H1 (cell line): ENCODE results near the gene CASKIN2. TPM values are rescaled to one million over a fixed set of nuclear protein-coding genes. Genes with fewer than 3 reads are reported as not detected.

Experiments
- BACH1 ChIP-seq: IDR thresholded peaks from 2 replicates; pipeline ENCODE4 v1.6.1; 2012; ENCODE audit warnings: low read length, improper control_type of control experiment
- CBX8 ChIP-seq: fragments of 300-800, 300-1000 bp; sonication (generic); IDR thresholded peaks from 2 replicates; pipeline ENCODE4 v1.7.1; 2016; ENCODE audit warnings: low read depth, low read length, borderline replicate concordance
- CHD2 ChIP-seq: IDR thresholded peaks from 2 replicates; pipeline ENCODE4 v1.6.1; 2012; ENCODE audit warnings: low read length, improper control_type of control experiment
- CTBP2 ChIP-seq: IDR thresholded peaks from 2 replicates; pipeline ENCODE4 v1.7.0; 2011; ENCODE audit warnings: borderline replicate concordance, mild to moderate bottlenecking, moderate library complexity, mixed read lengths, low read length; ENCODE audit not compliant: insufficient read depth, insufficient read length
- GTF2F1 ChIP-seq: IDR thresholded peaks from 2 replicates; pipeline ENCODE4 v1.6.1; 2012; ENCODE audit warnings: low read depth, low read length, improper control_type of control experiment, borderline replicate concordance
- HDAC6 ChIP-seq: IDR thresholded peaks from one replicate; pipeline ENCODE4 v1.7.1; 2012; ENCODE audit warnings: low read depth, mild to moderate bottlenecking, inconsistent platforms, low read length, moderate library complexity
- KDM5A ChIP-seq: fragments of 200-600 bp; IDR thresholded peaks from 2 replicates; pipeline ENCODE4 v1.7.1; 2012; ENCODE audit warnings: mild to moderate bottlenecking, low read length, inconsistent platforms, mixed read lengths
- PHF8 ChIP-seq: fragments of 200-600 bp; sonication (generic); conservative IDR thresholded peaks from 2 replicates; pipeline ENCODE4 v1.7.1; 2012; ENCODE audit warnings: low read depth, mild to moderate bottlenecking, inconsistent platforms, low read length, moderate library complexity
- POLR2A ChIP-seq, 2 experiments: IDR thresholded peaks; 1 replicate in 1 of 2; 2 replicates in 1 of 2; pipeline ENCODE4 v1.6.1; 2011; ENCODE audit warnings: low read depth in 2 of 2, low read length in 2 of 2, mild to moderate bottlenecking in 2 of 2; ENCODE audit errors: control extremely low read depth in 1 of 2
- POLR2AphosphoS5 ChIP-seq: IDR thresholded peaks from 2 replicates; pipeline ENCODE4 v1.6.1; 2011; ENCODE audit warnings: low read depth, low read length
- POU5F1 ChIP-seq: IDR thresholded peaks from 2 replicates; pipeline ENCODE4 v1.6.1; 2011; ENCODE audit warnings: low read depth, mild to moderate bottlenecking, low read length, moderate library complexity
- RAD21 ChIP-seq, 2 experiments: IDR thresholded peaks in 1 of 2; conservative IDR thresholded peaks in 1 of 2; 2 replicates each; pipeline ENCODE4 v1.6.1; 2011; ENCODE audit warnings: low read depth in 2 of 2, low read length in 2 of 2, improper control_type of control experiment in 1 of 2, inconsistent platforms in 1 of 2, mild to moderate bottlenecking in 1 of 2, moderate library complexity in 1 of 2
- RNF2 ChIP-seq: fragments of 200-900, 300-1000 bp; sonication (generic); IDR thresholded peaks from 2 replicates; pipeline ENCODE4 v1.7.1; 2016; ENCODE audit warnings: borderline replicate concordance, low read depth, mild to moderate bottlenecking, antibody characterized with exemption, low read length; ENCODE audit not compliant: poor library complexity, severe bottlenecking; ENCODE audit errors: missing control alignments
- RXRA ChIP-seq: IDR thresholded peaks from 2 replicates; pipeline ENCODE4 v1.6.1; 2011; ENCODE audit warnings: low read depth, mild to moderate bottlenecking, low read length, moderate library complexity; ENCODE audit not compliant: insufficient read depth
- SP1 ChIP-seq: IDR thresholded peaks from 2 replicates; pipeline ENCODE4 v1.6.1; 2011; ENCODE audit warnings: low read depth, low read length
- SP4 ChIP-seq: IDR thresholded peaks from 2 replicates; pipeline ENCODE4 v1.6.1; 2012; ENCODE audit warnings: low read length, inconsistent platforms
- TAF1 ChIP-seq: IDR thresholded peaks from 2 replicates; pipeline ENCODE4 v1.6.1; 2011; ENCODE audit warnings: mild to moderate bottlenecking, low read depth, low read length
- TBP ChIP-seq: IDR thresholded peaks from 2 replicates; pipeline ENCODE4 v1.6.1; 2011; ENCODE audit warnings: low read depth, low read length, improper control_type of control experiment
- TCF12 ChIP-seq: IDR thresholded peaks from 2 replicates; pipeline ENCODE4 v1.6.1; 2011; ENCODE audit warnings: low read depth, mild to moderate bottlenecking, low read length
- YY1 ChIP-seq: IDR thresholded peaks from 2 replicates; pipeline ENCODE4 v1.6.1; 2011; ENCODE audit warnings: low read depth, mild to moderate bottlenecking, low read length
- polyA plus RNA-seq, 7 experiments: library from polyadenylated mRNA; depleted of rRNA in 3 of 7; stranded (reverse) in 5 of 7; unstranded in 2 of 7; fragments of >200 nt in 5 of 7; fragments of 200-250 nt in 2 of 7; gene quantifications; 1 replicate in 5 of 7; 2 replicates in 1 of 7; 4 replicates in 1 of 7; pipeline versions ENCODE4 v1.2.1 to v1.2.3, GENCODE V29; 2011 to 2013; ENCODE audit warnings: missing spikeins in 2 of 7, mixed read lengths in 2 of 7
- total RNA-seq: library from RNA; stranded (reverse); fragmentation: NEBNext Ultra II Directional; extraction: Animal tissue kit (Norgen Biotek cat#: 25700); gene quantifications from 2 replicates; pipeline ENCODE4 v1.2.1, GENCODE V29; 2021
- TF ChIP-seq, protein P1 (sequence below): IDR thresholded peaks from 2 replicates; pipeline ENCODE4 v1.6.1; 2012; ENCODE audit warnings: inconsistent platforms
- TF ChIP-seq, protein P2 (sequence below): IDR thresholded peaks from 2 replicates; pipeline ENCODE4 v1.6.1; 2011; ENCODE audit warnings: low read length, improper control_type of control experiment

CASKIN2 gene
- total and polyA plus RNA-seq, 2 of the 8 experiments (the other 6 are each of a cell fraction or from before 2014, with no cell fraction given) = 6.7 to 32.3 TPM

DNA sequence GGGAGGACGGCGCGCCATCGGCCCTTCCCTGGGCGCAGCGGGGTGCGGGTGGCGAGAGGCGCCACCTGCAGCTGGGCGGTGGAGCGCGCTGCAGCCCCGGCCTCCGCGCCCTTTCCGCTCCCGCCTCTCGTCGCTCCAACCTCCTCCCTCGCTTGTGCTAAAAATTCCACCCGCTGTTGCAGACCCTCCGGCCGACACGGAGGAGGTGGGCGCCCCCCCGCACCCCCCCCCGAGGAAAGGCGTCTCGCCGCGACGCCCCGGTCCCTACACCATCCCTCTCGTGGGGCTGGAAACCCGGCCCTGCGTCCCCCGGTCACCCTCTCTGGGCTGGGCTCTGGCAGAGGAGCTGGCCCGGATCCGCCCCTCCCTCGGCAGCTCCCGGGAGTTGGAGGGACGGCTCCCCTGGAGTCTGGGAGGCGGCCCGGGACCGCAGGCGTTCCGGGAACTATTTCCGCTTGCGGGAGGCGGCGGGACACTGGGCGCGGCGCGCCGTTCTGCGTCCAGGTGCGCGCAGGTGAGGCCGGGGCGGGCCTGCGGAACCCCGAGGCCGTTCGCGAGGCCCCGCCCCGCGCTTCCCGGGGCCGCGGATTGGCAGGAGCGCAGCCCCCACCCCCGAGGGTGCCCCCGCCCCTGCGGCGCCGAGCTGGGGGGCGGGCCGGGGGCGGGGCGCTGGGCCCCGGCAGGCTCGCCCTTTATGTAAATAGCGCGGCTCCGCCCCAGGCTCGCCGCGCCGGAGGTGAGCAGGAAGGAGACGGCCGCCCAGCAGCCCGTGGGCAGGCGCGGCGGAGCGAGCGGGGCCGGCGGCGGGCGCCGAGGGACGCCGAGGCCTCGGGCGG is 9.9 kb upstream of the CASKIN2 start, which contains the start of gene LLGL2 (continued):
- no peak for TF ChIP-seq CBX8
- peak; percentile 77 for TF ChIP-seq CHD2
- peak in 1 of 2 experiments; percentile 30; a peak in 1 of 4 replicates for TF ChIP-seq RAD21 (IDR thresholded peaks at IDR 0.05 in 1 of 2, conservative IDR thresholded peaks at IDR 0.05 in 1 of 2; ENCODE audit: low read depth in 2 of 2, low read length in 2 of 2)
- TF ChIP-seq YY1 = peak; percentile 29; the same call in 1 of the 2 replicates
- 0 out of 2 replicates have a peak, but pooled peaks have one; percentile 15 for TF ChIP-seq SP4
- peak; percentile 66 for TF ChIP-seq POLR2AphosphoS5
- TF ChIP-seq PHF8 = peak; percentile 81
- TF ChIP-seq, protein P1, sequence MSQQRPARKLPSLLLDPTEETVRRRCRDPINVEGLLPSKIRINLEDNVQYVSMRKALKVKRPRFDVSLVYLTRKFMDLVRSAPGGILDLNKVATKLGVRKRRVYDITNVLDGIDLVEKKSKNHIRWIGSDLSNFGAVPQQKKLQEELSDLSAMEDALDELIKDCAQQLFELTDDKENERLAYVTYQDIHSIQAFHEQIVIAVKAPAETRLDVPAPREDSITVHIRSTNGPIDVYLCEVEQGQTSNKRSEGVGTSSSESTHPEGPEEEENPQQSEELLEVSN = peak; percentile 47
- 0 out of 2 replicates have a peak, but pooled peaks have one; percentile 30 for TF ChIP-seq SP1
- no peak for TF ChIP-seq HDAC6
- TF ChIP-seq CTBP2 = no peak
- TF ChIP-seq POU5F1 = no peak
- peak in 1 of 2 experiments; percentile 65; a peak in 2 of 3 replicates for TF ChIP-seq POLR2A (IDR thresholded peaks at IDR 0.05; ENCODE audit: control extremely low read depth in 1 of 2, low read depth in 2 of 2, low read length in 2 of 2)
- TF ChIP-seq, protein P2, sequence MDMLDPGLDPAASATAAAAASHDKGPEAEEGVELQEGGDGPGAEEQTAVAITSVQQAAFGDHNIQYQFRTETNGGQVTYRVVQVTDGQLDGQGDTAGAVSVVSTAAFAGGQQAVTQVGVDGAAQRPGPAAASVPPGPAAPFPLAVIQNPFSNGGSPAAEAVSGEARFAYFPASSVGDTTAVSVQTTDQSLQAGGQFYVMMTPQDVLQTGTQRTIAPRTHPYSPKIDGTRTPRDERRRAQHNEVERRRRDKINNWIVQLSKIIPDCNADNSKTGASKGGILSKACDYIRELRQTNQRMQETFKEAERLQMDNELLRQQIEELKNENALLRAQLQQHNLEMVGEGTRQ = 0 out of 2 replicates have a peak, but pooled peaks have one; percentile 9
- peak; percentile 65 for TF ChIP-seq TAF1
- TF ChIP-seq GTF2F1 = no peak
- TF ChIP-seq RNF2 = no peak
- TF ChIP-seq TBP = peak; percentile 36; the same call in 1 of the 2 replicates
- no peak for TF ChIP-seq KDM5A
- peak; percentile 75; the same call in 1 of the 2 replicates for TF ChIP-seq TCF12
- TF ChIP-seq RXRA = no peak
- no peak for TF ChIP-seq BACH1
